AG10803 (cell line): ENCODE measurements around the gene MMP23B.

Experiments
- DNase-seq: peaks from one replicate; pipeline ENCODE4 v3.0.0; 2010; ENCODE audit warnings: low read depth
- H3K4me3 ChIP-seq: 2 replicates; pipeline ENCODE4 v1.5.1; 2011; ENCODE audit warnings: mild to moderate bottlenecking, low read length, control low read depth
- CTCF ChIP-seq: conservative IDR thresholded peaks from 2 replicates; pipeline ENCODE4 v1.5.1; 2011; ENCODE audit warnings: mild to moderate bottlenecking, low read length, control low read depth, inconsistent platforms

MMP23B gene

GRCh38 chr1:1680031-1680911, 48.3 kb downstream of the MMP23B start:
- no peak for DNase-seq
- no peak for TF ChIP-seq CTCF
- no peak overlapping the region for H3K4me3 ChIP-seq

GRCh38 chr1:1680912-1681273, 48.9 kb downstream of the MMP23B start:
- no peak overlapping the region for H3K4me3 ChIP-seq
- no peak for TF ChIP-seq CTCF
- DNase-seq = no peak

DNA sequence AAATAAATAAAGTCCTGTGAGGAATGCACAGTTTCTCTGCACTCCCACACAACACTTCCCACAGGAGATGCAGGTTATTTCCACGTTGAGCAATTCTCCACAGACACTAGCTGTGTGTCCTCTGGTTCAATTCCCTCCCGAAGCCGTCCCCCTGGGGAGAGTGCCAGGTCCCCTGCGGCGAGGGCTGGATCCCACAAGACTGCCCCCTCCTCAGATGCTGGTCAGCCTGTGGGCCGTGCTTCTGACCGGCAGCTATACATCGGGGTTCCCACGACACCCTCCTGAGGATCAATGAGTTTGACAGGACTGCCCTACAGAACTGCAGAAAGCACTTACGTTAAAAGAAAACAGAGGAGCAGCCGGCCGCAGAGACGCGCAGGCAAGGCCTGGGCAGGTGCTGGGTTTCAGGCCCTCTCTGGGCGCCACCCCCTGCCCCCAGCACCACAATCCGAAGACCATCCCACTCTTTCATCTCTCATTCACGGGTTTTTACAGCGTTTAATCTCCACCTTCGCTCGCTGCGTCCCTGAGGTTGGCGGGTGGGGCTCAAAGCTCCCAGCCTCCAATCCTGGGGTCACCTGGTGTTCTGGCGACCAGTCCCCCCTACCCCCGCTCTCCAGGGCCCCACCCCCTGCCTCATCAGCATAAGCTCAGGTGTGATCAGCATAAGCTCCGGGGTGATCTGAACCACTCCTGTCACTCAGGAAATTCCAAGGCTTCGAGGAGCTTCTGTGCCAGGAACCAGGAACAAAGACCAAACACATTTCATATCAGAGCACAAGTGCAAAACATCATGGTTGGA, 51.3 kb downstream of the MMP23B start:
- H3K4me3 ChIP-seq = no peak overlapping the region
- TF ChIP-seq CTCF = no peak
- DNase-seq = no peak
